K562 (cell line): ENCODE data around the gene FAXC. TPM values are rescaled to one million over a fixed set of nuclear protein-coding genes. Genes with fewer than 3 reads are reported as not detected.

Experiments
- BCLAF1 ChIP-seq, 2 experiments: fragments of 450-650 bp in 1 of 2; IDR thresholded peaks; 2 replicates each; pipeline ENCODE4 v1.6.1; 2011 to 2017; ENCODE audit warnings: low read depth in 2 of 2, antibody characterized with exemption in 1 of 2, borderline replicate concordance in 1 of 2, low read length in 1 of 2, mild to moderate bottlenecking in 1 of 2, mixed read lengths in 1 of 2; ENCODE audit not compliant: control insufficient read depth in 1 of 2
- BMI1 ChIP-seq: fragments of 150-350 bp; IDR thresholded peaks from 2 replicates; pipeline ENCODE4 v1.6.1; 2014; ENCODE audit warnings: low read length
- CEBPG ChIP-seq, 3 experiments: fragments of 200-800 bp in 1 of 3; sonication (Bioruptor generic) in 1 of 3; sonication (generic) in 1 of 3; formaldehyde crosslinking in 1 of 3; IDR thresholded peaks in 2 of 3; conservative IDR thresholded peaks in 1 of 3; 2 replicates each; pipeline versions ENCODE4 v1.6.1 to v1.8.0; 2016 to 2022; ENCODE audit warnings: missing compliant biosample characterization in 2 of 3, missing genetic modification characterization in 2 of 3, mild to moderate bottlenecking in 1 of 3, missing genetic modification reagents in 1 of 3
- CHCHD3 ChIP-seq: fragments of 250-450 bp; sonication (Bioruptor Pico); IDR thresholded peaks from 2 replicates; pipeline ENCODE4 v2.1.2; 2022; ENCODE audit warnings: mild to moderate bottlenecking
- COPS2 ChIP-seq: fragments of 450-650 bp; conservative IDR thresholded peaks from 2 replicates; pipeline ENCODE4 v1.6.1; 2016; ENCODE audit warnings: mild to moderate bottlenecking, moderate library complexity
- HOXB6 ChIP-seq: fragments of 250-450 bp; sonication (Bioruptor Pico); IDR thresholded peaks from 2 replicates; pipeline ENCODE4 v1.5.1; 2022; ENCODE audit warnings: mild to moderate bottlenecking, borderline replicate concordance
- LEF1 ChIP-seq: fragments of 450-650 bp; IDR thresholded peaks from 2 replicates; pipeline ENCODE4 v1.6.1; 2016; ENCODE audit warnings: mild to moderate bottlenecking
- MBD2 ChIP-seq: sonication (generic); IDR thresholded peaks from 2 replicates; pipeline ENCODE4 v1.6.1; 2016; ENCODE audit warnings: low read depth, borderline replicate concordance
- NR2C1 ChIP-seq, 2 experiments: fragments of 450-650 bp; IDR thresholded peaks; 2 replicates each; pipeline ENCODE4 v1.6.1; 2017; ENCODE audit warnings: mild to moderate bottlenecking in 2 of 2, antibody characterized with exemption in 1 of 2, inconsistent platforms in 1 of 2, missing compliant biosample characterization in 1 of 2, missing genetic modification characterization in 1 of 2
- PHB ChIP-seq: fragments of 250-450 bp; sonication (Bioruptor Pico); IDR thresholded peaks from 2 replicates; pipeline ENCODE4 v1.5.0; 2021
- RFX5 ChIP-seq: IDR thresholded peaks from 2 replicates; pipeline ENCODE4 v1.6.1; 2011; ENCODE audit warnings: low read depth, mild to moderate bottlenecking, improper control_type of control experiment, low read length
- STAT5A ChIP-seq: IDR thresholded peaks from 2 replicates; pipeline ENCODE4 v1.6.1; 2012; ENCODE audit warnings: low read length, inconsistent platforms, borderline replicate concordance
- ZNF165 ChIP-seq: fragments of 250-450 bp; sonication (Bioruptor Pico); IDR thresholded peaks from 2 replicates; pipeline ENCODE4 v1.4.0; 2020; ENCODE audit warnings: borderline replicate concordance
- ZNF445 ChIP-seq: fragments of 250-450 bp; sonication (Bioruptor Pico); IDR thresholded peaks from 2 replicates; pipeline ENCODE4 v1.4.0; 2020; ENCODE audit warnings: low read depth, mild to moderate bottlenecking, moderate library complexity
- ZNF507 ChIP-seq: conservative IDR thresholded peaks from 2 replicates; pipeline ENCODE4 v1.6.1; 2017; ENCODE audit warnings: missing genetic modification characterization, missing compliant biosample characterization
- polyA plus RNA-seq, 8 experiments: library from polyadenylated mRNA; depleted of rRNA in 4 of 8; stranded (reverse) in 5 of 8; unstranded in 3 of 8; fragments of >200 nt; fragmentation: Nextera tagmentation in 2 of 8; fragmentation: Illumina TruSeq in 1 of 8; extraction: Ambion mirVana in 2 of 8; extraction: Trizol in 1 of 8; gene quantifications; 2 replicates each; pipeline versions ENCODE4 v1.2.1 to v1.2.3, GENCODE V29; 2011 to 2014; ENCODE audit warnings: inconsistent platforms in 1 of 8, missing spikeins in 1 of 8
- total RNA-seq, 7 experiments: library from RNA; depleted of rRNA in 6 of 7; stranded (reverse); fragments of >200 nt in 6 of 7; fragmentation: Illumina TruSeq in 2 of 7; extraction: Trizol in 2 of 7; gene quantifications; 2 replicates each; pipeline versions ENCODE4 v1.2.1 to v1.2.3, GENCODE V29; 2011 to 2021; ENCODE audit warnings: low replicate concordance in 1 of 7
- TF ChIP-seq, protein P1 (sequence below): sonication (generic); formaldehyde crosslinking; IDR thresholded peaks from 2 replicates; pipeline ENCODE4 v1.8.0; 2022; ENCODE audit warnings: missing genetic modification reagents, mild to moderate bottlenecking, borderline replicate concordance
- TF ChIP-seq, protein P2 (sequence below): fragments of 200-800 bp; sonication (Bioruptor generic); IDR thresholded peaks from 2 replicates; pipeline ENCODE4 v1.6.1; 2017; ENCODE audit warnings: missing genetic modification characterization, missing compliant biosample characterization
- TF ChIP-seq, protein P3 (sequence below): fragments of 450-650 bp; formaldehyde crosslinking; IDR thresholded peaks from 2 replicates; pipeline ENCODE4 v1.4.0; 2022; ENCODE audit warnings: missing genetic modification characterization

The FAXC gene
- total and polyA plus RNA-seq, 9 of the 15 experiments (the other 6 are each of a cell fraction or from before 2014, with no cell fraction given), result 0.06 to 0.40 (median 0.13) TPM; not detected in 5

DNA sequence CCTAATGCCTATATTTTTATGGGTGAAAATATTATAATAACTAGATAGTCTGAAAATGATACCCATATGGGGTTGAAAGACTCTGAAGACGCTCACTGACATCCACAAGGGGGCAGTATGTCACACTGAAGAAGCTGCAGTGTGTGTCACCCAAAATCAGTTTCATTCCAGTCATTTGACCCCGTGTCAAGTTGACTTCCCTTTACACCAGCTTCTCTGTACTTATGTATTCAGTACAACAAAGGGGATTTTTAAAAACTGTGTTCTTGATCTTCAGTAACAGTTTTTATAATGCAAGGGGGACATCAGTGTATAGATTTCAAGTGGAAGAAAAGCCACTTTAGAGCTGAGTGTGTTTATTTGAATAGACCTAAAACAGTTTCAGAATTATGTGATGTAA is 19.3 kb downstream of the FAXC start (continued):
- TF ChIP-seq NR2C1 (IDR thresholded peaks at IDR 0.05), result peak; percentile 33; the same call in 1 of the 2 replicates
- no peak; the same call in 1 of the 2 replicates for TF ChIP-seq NR2C1 (tag; IDR thresholded peaks at IDR 0.05)
- no peak for TF ChIP-seq BCLAF1 (IDR thresholded peaks at IDR 0.05; ENCODE audit: borderline replicate concordance in 1 of 2, control insufficient read depth in 1 of 2, low read depth in 2 of 2, low read length in 1 of 2)
- TF ChIP-seq CHCHD3, result no peak
- TF ChIP-seq ZNF507 (tag), result no peak
- no peak for TF ChIP-seq HOXB6 (CRISPR knock-in tag)
- no peak for TF ChIP-seq ZNF165
- no peak for TF ChIP-seq ZNF445 (CRISPR knock-in tag)
- TF ChIP-seq PHB (CRISPR knock-in tag), result no peak
- no peak for TF ChIP-seq LEF1
- TF ChIP-seq COPS2, result no peak
- TF ChIP-seq, protein P1, sequence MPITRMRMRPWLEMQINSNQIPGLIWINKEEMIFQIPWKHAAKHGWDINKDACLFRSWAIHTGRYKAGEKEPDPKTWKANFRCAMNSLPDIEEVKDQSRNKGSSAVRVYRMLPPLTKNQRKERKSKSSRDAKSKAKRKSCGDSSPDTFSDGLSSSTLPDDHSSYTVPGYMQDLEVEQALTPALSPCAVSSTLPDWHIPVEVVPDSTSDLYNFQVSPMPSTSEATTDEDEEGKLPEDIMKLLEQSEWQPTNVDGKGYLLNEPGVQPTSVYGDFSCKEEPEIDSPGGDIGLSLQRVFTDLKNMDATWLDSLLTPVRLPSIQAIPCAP (CRISPR knock-in tag), result no peak
- TF ChIP-seq STAT5A, result no peak
- no peak for TF ChIP-seq BMI1
- TF ChIP-seq MBD2, result no peak
- TF ChIP-seq, protein P2, sequence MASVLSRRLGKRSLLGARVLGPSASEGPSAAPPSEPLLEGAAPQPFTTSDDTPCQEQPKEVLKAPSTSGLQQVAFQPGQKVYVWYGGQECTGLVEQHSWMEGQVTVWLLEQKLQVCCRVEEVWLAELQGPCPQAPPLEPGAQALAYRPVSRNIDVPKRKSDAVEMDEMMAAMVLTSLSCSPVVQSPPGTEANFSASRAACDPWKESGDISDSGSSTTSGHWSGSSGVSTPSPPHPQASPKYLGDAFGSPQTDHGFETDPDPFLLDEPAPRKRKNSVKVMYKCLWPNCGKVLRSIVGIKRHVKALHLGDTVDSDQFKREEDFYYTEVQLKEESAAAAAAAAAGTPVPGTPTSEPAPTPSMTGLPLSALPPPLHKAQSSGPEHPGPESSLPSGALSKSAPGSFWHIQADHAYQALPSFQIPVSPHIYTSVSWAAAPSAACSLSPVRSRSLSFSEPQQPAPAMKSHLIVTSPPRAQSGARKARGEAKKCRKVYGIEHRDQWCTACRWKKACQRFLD (CRISPR knock-in tag), result no peak
- TF ChIP-seq CEBPG (CRISPR knock-in tag; IDR thresholded peaks at IDR 0.05), result no peak
- TF ChIP-seq CEBPG (tag; conservative IDR thresholded peaks at IDR 0.05 in 1 of 2, IDR thresholded peaks at IDR 0.05 in 1 of 2), result no peak
- TF ChIP-seq, protein P3, sequence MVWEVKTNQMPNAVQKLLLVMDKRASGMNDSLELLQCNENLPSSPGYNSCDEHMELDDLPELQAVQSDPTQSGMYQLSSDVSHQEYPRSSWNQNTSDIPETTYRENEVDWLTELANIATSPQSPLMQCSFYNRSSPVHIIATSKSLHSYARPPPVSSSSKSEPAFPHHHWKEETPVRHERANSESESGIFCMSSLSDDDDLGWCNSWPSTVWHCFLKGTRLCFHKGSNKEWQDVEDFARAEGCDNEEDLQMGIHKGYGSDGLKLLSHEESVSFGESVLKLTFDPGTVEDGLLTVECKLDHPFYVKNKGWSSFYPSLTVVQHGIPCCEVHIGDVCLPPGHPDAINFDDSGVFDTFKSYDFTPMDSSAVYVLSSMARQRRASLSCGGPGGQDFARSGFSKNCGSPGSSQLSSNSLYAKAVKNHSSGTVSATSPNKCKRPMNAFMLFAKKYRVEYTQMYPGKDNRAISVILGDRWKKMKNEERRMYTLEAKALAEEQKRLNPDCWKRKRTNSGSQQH (CRISPR knock-in tag), result no peak
- TF ChIP-seq RFX5, result no peak
